IMR-90 (cell line): ENCODE data around the gene CHMP4B. TPM values are rescaled to one million over a fixed set of nuclear protein-coding genes. Genes with fewer than 3 reads are reported as not detected.

ENCODE experiments used
- ATAC-seq: fragments of 200-7000 bp; cut with Tn5 transposase; 2 replicates; pipeline ENCODE4 v1.9.1; 2020; ENCODE audit warnings: low read depth, mild to moderate bottlenecking, moderate library complexity
- BruUV-seq: library from RNA; stranded (reverse); fragments of 400-500 nt; replicated peaks from 2 replicates; lab custom pipeline; 2021; lab: Mats Ljungman, UMichigan
- CTCF ChIA-PET: fragments of 300-600 bp; formaldehyde crosslinking; extraction: SDS; loops from one replicate; lab custom pipeline; 2021; ENCODE audit warnings: antibody characterized with exemption; lab: Yijun Ruan, JAX
- POLR2A ChIA-PET: fragments of 300-600 bp; sonication (Branson Sonifier 250); formaldehyde crosslinking; loops from one replicate; lab custom pipeline; 2022; ENCODE audit warnings: antibody characterized with exemption; ENCODE audit not compliant: unreplicated experiment; lab: Charles Lee
- DNase-seq: peaks from one replicate; pipeline ENCODE4 v3.0.0; 2013
- H2AFZ ChIP-seq: replicated peaks from 2 replicates; pipeline ENCODE3; 2013; ENCODE audit warnings: low read length, mild to moderate bottlenecking; ENCODE audit not compliant: poor library complexity
- H2AK5ac ChIP-seq: 2 replicates; pipeline ENCODE4 v1.6.1; 2013; ENCODE audit warnings: low read depth, low read length, inconsistent platforms
- H2AK9ac ChIP-seq: replicated peaks from 2 replicates; pipeline ENCODE3; 2013; ENCODE audit warnings: mild to moderate bottlenecking, low read depth, low read length, moderate library complexity; ENCODE audit not compliant: poor library complexity
- H2BK120ac ChIP-seq: 2 replicates; pipeline ENCODE4 v1.6.1; 2013; ENCODE audit warnings: low read depth, low read length, inconsistent platforms
- H2BK15ac ChIP-seq: 3 replicates; pipeline ENCODE4 v1.6.1; 2013; ENCODE audit warnings: low read depth, low read length, inconsistent platforms
- H2BK20ac ChIP-seq: 2 replicates; pipeline ENCODE4 v1.6.1; 2013; ENCODE audit warnings: low read depth, mild to moderate bottlenecking, inconsistent platforms, low read length, moderate library complexity
- H2BK5ac ChIP-seq: 2 replicates; pipeline ENCODE4 v1.6.1; 2013; ENCODE audit warnings: mild to moderate bottlenecking, low read depth, low read length, inconsistent platforms; ENCODE audit not compliant: poor library complexity, severe bottlenecking
- H3K14ac ChIP-seq: replicated peaks from 2 replicates; pipeline ENCODE4 v1.6.1; 2013; ENCODE audit warnings: low read depth, low read length, inconsistent platforms
- H3K18ac ChIP-seq: 2 replicates; pipeline ENCODE4 v1.6.1; 2013; ENCODE audit warnings: low read depth, low read length, control low read depth
- H3K23ac ChIP-seq: 2 replicates; pipeline ENCODE4 v1.6.1; 2013; ENCODE audit warnings: low read depth, low read length, inconsistent platforms
- H3K27ac ChIP-seq: 2 replicates; pipeline ENCODE4 v1.5.1; 2013; ENCODE audit warnings: mild to moderate bottlenecking, control low read depth, low read length; ENCODE audit not compliant: insufficient read depth
- H3K27me3 ChIP-seq: 2 replicates; pipeline ENCODE4 v1.6.1; 2013; ENCODE audit warnings: low read length; ENCODE audit not compliant: control insufficient read depth, insufficient read depth
- H3K36me3 ChIP-seq: 2 replicates; pipeline ENCODE4 v1.6.1; 2013; ENCODE audit warnings: low read length, mixed read lengths; ENCODE audit not compliant: control insufficient read depth, insufficient read depth
- H3K4ac ChIP-seq: 2 replicates; pipeline ENCODE4 v1.6.1; 2013; ENCODE audit warnings: low read depth, low read length, inconsistent platforms
- H3K4me1 ChIP-seq: 2 replicates; pipeline ENCODE4 v1.6.1; 2013; ENCODE audit warnings: low read length, mixed read lengths; ENCODE audit not compliant: control insufficient read depth, insufficient read depth
- H3K4me2 ChIP-seq: 2 replicates; pipeline ENCODE4 v1.6.1; 2013; ENCODE audit warnings: low read depth, mild to moderate bottlenecking, control low read depth, low read length, moderate library complexity
- H3K4me3 ChIP-seq: 2 replicates; pipeline ENCODE4 v1.5.1; 2013; ENCODE audit warnings: low read depth, mild to moderate bottlenecking, control low read depth, low read length, moderate library complexity; ENCODE audit not compliant: insufficient read depth
- H3K56ac ChIP-seq: 2 replicates; pipeline ENCODE4 v1.6.1; 2013; ENCODE audit warnings: low read length, inconsistent platforms; ENCODE audit not compliant: insufficient read depth; ENCODE audit errors: extremely low read depth
- H3K79me1 ChIP-seq, 2 experiments: 2 replicates each; pipeline ENCODE4 v1.6.1; 2013; ENCODE audit warnings: low read length in 2 of 2, inconsistent platforms in 1 of 2, low read depth in 1 of 2
- H3K9ac ChIP-seq: 2 replicates; pipeline ENCODE4 v1.6.1; 2013; ENCODE audit warnings: low read depth, low read length, control low read depth
- H3K9me1 ChIP-seq: 2 replicates; pipeline ENCODE4 v1.6.1; 2013; ENCODE audit warnings: low read length, inconsistent platforms; ENCODE audit not compliant: insufficient read depth
- H3K9me3 ChIP-seq: 2 replicates; pipeline ENCODE4 v1.6.1; 2013; ENCODE audit warnings: low read length; ENCODE audit not compliant: control insufficient read depth, insufficient read depth
- H4K20me1 ChIP-seq: 2 replicates; pipeline ENCODE4 v1.6.1; 2013; ENCODE audit warnings: low read length, inconsistent platforms; ENCODE audit not compliant: insufficient read depth
- H4K5ac ChIP-seq: 2 replicates; pipeline ENCODE4 v1.6.1; 2013; ENCODE audit warnings: mild to moderate bottlenecking, low read depth, low read length, control low read depth
- H4K8ac ChIP-seq, 2 experiments: 2 replicates each; pipeline ENCODE4 v1.6.1; 2013; ENCODE audit warnings: low read depth in 2 of 2, low read length in 2 of 2, control low read depth in 1 of 2, inconsistent platforms in 1 of 2
- H4K91ac ChIP-seq: 2 replicates; pipeline ENCODE4 v1.6.1; 2013; ENCODE audit warnings: low read depth, low read length, inconsistent platforms; ENCODE audit not compliant: insufficient read depth
- BHLHE40 ChIP-seq: fragments of 150-350 bp; IDR thresholded peaks from 2 replicates; pipeline ENCODE4 v1.6.1; 2016; ENCODE audit warnings: mild to moderate bottlenecking, low read depth, low read length
- CHD1 ChIP-seq: IDR thresholded peaks from 2 replicates; pipeline ENCODE4 v1.6.1; 2012; ENCODE audit warnings: low read depth, low read length, improper control_type of control experiment
- ELK1 ChIP-seq: fragments of 150-350 bp; IDR thresholded peaks from 2 replicates; pipeline ENCODE4 v1.6.1; 2016; ENCODE audit warnings: low read depth, mild to moderate bottlenecking, low read length, moderate library complexity, borderline replicate concordance
- MAFK ChIP-seq: IDR thresholded peaks from 2 replicates; pipeline ENCODE4 v1.6.1; 2012; ENCODE audit warnings: low read depth, low read length, improper control_type of control experiment
- NFE2L2 ChIP-seq: fragments of 150-350 bp; IDR thresholded peaks from 2 replicates; pipeline ENCODE4 v1.6.1; 2016; ENCODE audit warnings: low read depth, mild to moderate bottlenecking, low read length
- POLR2A ChIP-seq: IDR thresholded peaks from 2 replicates; pipeline ENCODE4 v1.6.1; 2012; ENCODE audit warnings: mild to moderate bottlenecking, low read depth, low read length
- RCOR1 ChIP-seq: IDR thresholded peaks from 2 replicates; pipeline ENCODE4 v1.6.1; 2012; ENCODE audit warnings: mild to moderate bottlenecking, low read length, improper control_type of control experiment; ENCODE audit not compliant: insufficient replicate concordance
- RFX5 ChIP-seq: IDR thresholded peaks from 2 replicates; pipeline ENCODE4 v1.8.0; 2012; ENCODE audit warnings: low read depth, mild to moderate bottlenecking, low read length, moderate library complexity
- SMC3 ChIP-seq: fragments of 150-350 bp; IDR thresholded peaks from 2 replicates; pipeline ENCODE4 v1.6.1; 2016; ENCODE audit warnings: low read depth, mild to moderate bottlenecking, antibody characterized with exemption, low read length, moderate library complexity
- WGBS, 2 experiments: methylation state at CpG; one replicate each; pipeline versions ENCODE4 v1.1.5 to v1.1.7; 2013; ENCODE audit warnings: missing lambda C conversion rate in 2 of 2; ENCODE audit not compliant: insufficient read length in 1 of 2; ENCODE audit errors: extremely low coverage in 2 of 2; 5-methylcytosine and 5-hydroxymethylcytosine counted together
- dilution Hi-C: fragments of 300-500 bp; cut with HindIII; formaldehyde crosslinking; loops from one replicate; pipeline ENCODE4 v1.14.3; 2018; ENCODE audit warnings: low sequenced_read_pairs; ENCODE audit not compliant: unreplicated experiment
- in situ Hi-C: fragments of 300-500 bp; cut with MboI; formaldehyde crosslinking; loops from 3 replicates; pipeline ENCODE4 v1.14.3; 2019; ENCODE audit warnings: low sequenced_read_pairs, inconsistent platforms, mixed read lengths
- intact Hi-C: fragments of 100-400 bp; cut with micrococcal nuclease; formaldehyde crosslinking; loops from 2 replicates; pipeline ENCODE4 v1.10.0; 2022
- polyA plus RNA-seq, 3 experiments: library from polyadenylated mRNA; depleted of rRNA; stranded (reverse); fragments of >200 nt; gene quantifications; 2 replicates each; pipeline ENCODE4 v1.2.3, GENCODE V29; 2012; ENCODE audit warnings: low replicate concordance in 1 of 3
- total RNA-seq: library from RNA; depleted of rRNA; stranded (reverse); fragments of >200 nt; gene quantifications from 2 replicates; pipeline ENCODE4 v1.2.3, GENCODE V29; 2012

Gene CHMP4B
- total and polyA plus RNA-seq, 2 of the 4 experiments (the other 2 are of a cell fraction): 30.3 to 94.8 TPM

GRCh38 chr20:33901132-33901523, 90.0 kb downstream of the CHMP4B start:
- dilution Hi-C loops: no loop called here
- no peak overlapping the region for H3K14ac ChIP-seq
- H3K27me3 ChIP-seq: no peaks in the 10 kb centered on the region
- no peak overlapping the region for H2BK5ac ChIP-seq
- H3K56ac ChIP-seq: no peak overlapping the region
- no peaks in the 10 kb centered on the region; the same call in 1 of the 2 replicates for H4K20me1 ChIP-seq
- H3K4me1 ChIP-seq: peaks cover 12% of the 10 kb centered on the region
- ChIA-PET POLR2A (no interaction called here), CTCF (no interaction called here)
- no peak overlapping the region for H2AK9ac ChIP-seq
- H2BK120ac ChIP-seq: no peak overlapping the region
- TF ChIP-seq RFX5 (no peak), CHD1 (no peak), SMC3 (no peak), RCOR1 (no peak), BHLHE40 (no peak), NFE2L2 (no peak), MAFK (no peak), ELK1 (no peak), POLR2A (no peak)
- H3K9ac ChIP-seq: no peak overlapping the region
- no peak overlapping the region for H2AK5ac ChIP-seq
- in situ Hi-C loops: no loop called here
- H4K8ac ChIP-seq: no peak overlapping the region
- no peak overlapping the region for H3K23ac ChIP-seq
- H4K91ac ChIP-seq: no peak overlapping the region
- ATAC-seq: no peak
- no peak overlapping the region for H2AFZ ChIP-seq
- H3K4ac ChIP-seq: no peak overlapping the region
- no peak overlapping the region for H3K4me3 ChIP-seq
- peaks cover 6% of the 10 kb centered on the region for H3K9me1 ChIP-seq
- no peak overlapping the region for H2BK15ac ChIP-seq
- no peak for DNase-seq
- no peak overlapping the region for H3K18ac ChIP-seq
- H2BK20ac ChIP-seq: no peak overlapping the region
- H3K4me2 ChIP-seq: no peak overlapping the region
- intact Hi-C loops: no loop called here
- H3K36me3 ChIP-seq: no peaks in the 10 kb centered on the region
- H3K27ac ChIP-seq: no peak overlapping the region
- WGBS, 2 experiments: no CpG with 5 or more reads among the region's 4 CpGs
- no TSS peak for BruUV-seq
- no peaks in the 10 kb centered on the region; a peak in 1 of 4 replicates for H3K79me1 ChIP-seq
- H3K9me3 ChIP-seq: peaks cover 2% of the 10 kb centered on the region; the same call in 1 of the 2 replicates
- H4K5ac ChIP-seq: no peak overlapping the region
